Thoracic aorta (tissue), 2 donors: Measurements from ENCODE around the gene CEP44. TPM values are rescaled to one million over a fixed set of nuclear protein-coding genes. Genes with fewer than 3 reads are reported as not detected.

Experiments used
- ATAC-seq: fragments of 150-250 bp; one replicate; pipeline ENCODE4 v1.8.0; 2017; ENCODE audit warnings: low read depth; ENCODE audit not compliant: insufficient number of reproducible peaks, low FRiP score
- DNase-seq: peaks from one replicate; pipeline ENCODE4 v3.0.0-alpha.2; 2020; ENCODE audit warnings: low spot score
- H3K27ac ChIP-seq, 2 donors: fragments of 200-600 bp; sonication (generic); 1 replicate in 1 of 2; 2 replicates in 1 of 2; pipeline ENCODE4 v1.5.1; 2016; ENCODE audit warnings: mild to moderate bottlenecking in 2 of 2, moderate library complexity in 2 of 2
- H3K27me3 ChIP-seq: fragments of 200-600 bp; sonication (generic); replicated peaks from 2 replicates; pipeline ENCODE4 v1.6.0; 2016; ENCODE audit warnings: mild to moderate bottlenecking; ENCODE audit not compliant: insufficient read depth
- H3K36me3 ChIP-seq: fragments of 200-600 bp; sonication (generic); one replicate; pipeline ENCODE4 v1.5.1; 2016
- H3K4me1 ChIP-seq, 2 donors: fragments of 200-600 bp; sonication (generic); 1 replicate in 1 of 2; 2 replicates in 1 of 2; pipeline versions ENCODE4 v1.5.1 to v1.6.0; 2016; ENCODE audit warnings: low read depth in 2 of 2, mild to moderate bottlenecking in 1 of 2; ENCODE audit not compliant: control insufficient read depth in 1 of 2
- H3K4me3 ChIP-seq: fragments of 200-600 bp; sonication (generic); 2 replicates; pipeline ENCODE4 v1.5.1; 2016; ENCODE audit warnings: mild to moderate bottlenecking
- H3K9me3 ChIP-seq: fragments of 200-600 bp; sonication (generic); 2 replicates; pipeline ENCODE4 v1.5.1; 2016
- total RNA-seq, 2 donors: library from RNA; depleted of rRNA; stranded (reverse); fragments of >200 nt; gene quantifications; one replicate each; pipeline versions ENCODE4 v1.1.0 to v1.2.3, GENCODE V29; 2016
- TF ChIP-seq, protein P1 (sequence below): fragments of 200-600 bp; sonication (generic); IDR thresholded peaks from one replicate; pipeline ENCODE4 v1.5.1; 2019; ENCODE audit warnings: antibody characterized with exemption

The CEP44 gene
- total RNA-seq, 2 donors from 2014 or later, result 15.3 to 18.2 TPM

DNA sequence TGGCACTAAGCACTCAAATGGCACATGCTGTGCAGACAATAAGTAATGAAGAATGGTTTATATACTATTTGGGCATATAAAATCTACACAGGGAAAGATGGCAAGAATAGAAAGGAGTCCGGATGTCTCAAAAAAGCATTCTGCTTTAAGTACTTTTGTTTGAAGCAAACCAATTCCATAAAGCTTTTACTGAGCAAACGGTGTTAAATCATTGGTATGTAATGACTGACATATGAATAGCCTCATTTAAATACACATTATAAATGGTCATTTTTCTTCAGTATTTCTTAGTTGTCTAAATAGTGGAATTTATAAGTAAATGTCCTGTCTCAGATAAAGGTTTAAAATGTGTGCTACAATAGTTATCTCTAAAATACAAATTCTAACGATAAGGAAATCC is 6.3 kb upstream of the CEP44 start:
- no peak for ATAC-seq
- Histone ChIP-seq H3K9me3 (no peaks in the 10 kb centered on the region), H3K36me3 (no peaks in the 10 kb centered on the region), H3K27ac (no peak overlapping the region), H3K27me3 (no peaks in the 10 kb centered on the region), H3K4me3 (no peak overlapping the region), H3K4me1 (peaks cover 3 to 18% of the 10 kb centered on the region in 2 donors)
- TF ChIP-seq, protein P1, sequence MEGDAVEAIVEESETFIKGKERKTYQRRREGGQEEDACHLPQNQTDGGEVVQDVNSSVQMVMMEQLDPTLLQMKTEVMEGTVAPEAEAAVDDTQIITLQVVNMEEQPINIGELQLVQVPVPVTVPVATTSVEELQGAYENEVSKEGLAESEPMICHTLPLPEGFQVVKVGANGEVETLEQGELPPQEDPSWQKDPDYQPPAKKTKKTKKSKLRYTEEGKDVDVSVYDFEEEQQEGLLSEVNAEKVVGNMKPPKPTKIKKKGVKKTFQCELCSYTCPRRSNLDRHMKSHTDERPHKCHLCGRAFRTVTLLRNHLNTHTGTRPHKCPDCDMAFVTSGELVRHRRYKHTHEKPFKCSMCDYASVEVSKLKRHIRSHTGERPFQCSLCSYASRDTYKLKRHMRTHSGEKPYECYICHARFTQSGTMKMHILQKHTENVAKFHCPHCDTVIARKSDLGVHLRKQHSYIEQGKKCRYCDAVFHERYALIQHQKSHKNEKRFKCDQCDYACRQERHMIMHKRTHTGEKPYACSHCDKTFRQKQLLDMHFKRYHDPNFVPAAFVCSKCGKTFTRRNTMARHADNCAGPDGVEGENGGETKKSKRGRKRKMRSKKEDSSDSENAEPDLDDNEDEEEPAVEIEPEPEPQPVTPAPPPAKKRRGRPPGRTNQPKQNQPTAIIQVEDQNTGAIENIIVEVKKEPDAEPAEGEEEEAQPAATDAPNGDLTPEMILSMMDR, result no peak
- no peak for DNase-seq

- Histone ChIP-seq H3K4me1 (peaks cover 3 to 21% of the 10 kb centered on the region in 2 donors), H3K27ac (no peak overlapping the region), H3K4me3 (no peak overlapping the region), H3K27me3 (no peaks in the 10 kb centered on the region), H3K9me3 (no peaks in the 10 kb centered on the region), H3K36me3 (no peaks in the 10 kb centered on the region)
- TF ChIP-seq, protein P1, result no peak
- no peak for DNase-seq
- no peak for ATAC-seq
Observed at GRCh38 chr4:174278467-174278866, 5.2 kb upstream of the CEP44 start.

DNA sequence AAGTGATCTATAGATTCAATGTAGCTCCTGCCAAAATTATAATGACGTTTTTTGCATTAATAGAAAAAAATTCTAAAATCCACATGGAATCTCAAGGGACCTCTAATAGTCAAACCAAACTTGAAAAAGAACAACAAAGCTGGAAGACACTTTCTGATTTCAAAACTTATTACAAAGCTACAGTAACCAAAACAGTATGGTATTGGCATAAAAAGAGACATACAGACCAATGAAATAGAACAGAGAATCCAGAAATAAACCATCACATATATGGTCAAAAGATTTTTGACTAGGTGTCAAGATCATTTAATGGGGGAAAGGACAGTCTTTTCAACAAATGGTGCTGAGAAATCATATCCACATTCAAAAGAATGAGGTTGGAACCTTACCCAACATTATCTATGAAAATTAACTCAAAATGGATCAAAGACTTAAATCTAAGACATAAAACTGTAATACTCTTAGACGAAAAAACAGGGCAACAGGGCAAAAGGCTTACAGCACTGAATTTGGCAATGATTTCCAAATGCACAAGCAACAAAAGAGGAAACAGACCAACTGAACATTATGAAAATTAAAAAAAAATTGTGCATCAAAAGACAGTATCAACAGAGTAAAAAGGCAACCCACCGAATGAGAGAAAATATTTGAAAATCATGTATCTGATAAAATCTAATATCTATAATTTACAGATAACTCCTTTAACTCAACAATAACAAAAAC is 4.1 kb upstream of the CEP44 start:
- no peak overlapping the region for H3K27ac ChIP-seq
- H3K27me3 ChIP-seq, result no peaks in the 10 kb centered on the region
- H3K4me3 ChIP-seq, result no peak overlapping the region
- DNase-seq (no peak), ATAC-seq (no peak)
- no peaks in the 10 kb centered on the region for H3K36me3 ChIP-seq
- peaks cover 3 to 25% of the 10 kb centered on the region in 2 donors for H3K4me1 ChIP-seq
- TF ChIP-seq, protein P1, result no peak
- no peaks in the 10 kb centered on the region for H3K9me3 ChIP-seq

DNA sequence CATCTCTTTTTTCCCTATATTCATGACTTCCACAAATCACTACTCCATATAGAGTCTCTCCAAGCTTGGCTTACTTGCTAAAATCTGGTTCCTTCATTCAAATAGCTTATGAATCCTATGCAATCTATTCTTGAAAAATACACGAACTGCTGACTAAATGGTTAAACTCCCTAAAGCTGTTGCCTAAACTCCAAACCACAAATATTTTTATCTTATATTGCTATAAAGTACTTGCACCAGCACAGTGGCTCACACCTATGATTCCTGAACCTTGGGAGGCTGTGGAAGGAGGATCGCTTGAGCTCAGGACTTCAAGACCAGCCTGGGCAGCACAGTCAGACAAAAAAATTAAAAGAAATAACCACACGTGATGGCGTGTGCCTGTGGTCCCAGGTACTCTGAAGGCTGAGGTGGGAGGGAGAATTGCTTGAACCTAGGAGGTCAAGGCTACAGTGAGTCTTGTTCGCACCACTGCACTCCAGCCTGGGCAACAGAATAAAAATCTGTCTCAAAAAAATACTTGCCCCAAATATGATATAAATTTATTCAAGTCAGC is 2.5 kb upstream of the CEP44 start:
- H3K27me3 ChIP-seq, result no peaks in the 10 kb centered on the region
- no peak overlapping the region for H3K27ac ChIP-seq
- H3K4me1 ChIP-seq, result peaks cover 8 to 36% of the 10 kb centered on the region in 2 donors
- TF ChIP-seq, protein P1, result no peak
- H3K4me3 ChIP-seq, result no peak overlapping the region
- no peaks in the 10 kb centered on the region for H3K36me3 ChIP-seq
- DNase-seq (no peak), ATAC-seq (no peak)
- no peaks in the 10 kb centered on the region for H3K9me3 ChIP-seq

- no peak overlapping the region for H3K27ac ChIP-seq
- H3K9me3 ChIP-seq, result no peaks in the 10 kb centered on the region
- no peaks in the 10 kb centered on the region for H3K27me3 ChIP-seq
- peaks cover 8 to 36% of the 10 kb centered on the region in 2 donors for H3K4me1 ChIP-seq
- DNase-seq, result no peak
- ATAC-seq, result no peak
- H3K4me3 ChIP-seq, result no peak overlapping the region
- no peaks in the 10 kb centered on the region for H3K36me3 ChIP-seq
- TF ChIP-seq, protein P1, result no peak
Observed at GRCh38 chr4:174281901-174282300, 1.8 kb upstream of the CEP44 start.
